MM.1S (cell line): ENCODE measurements around the gene IZUMO1R.

ENCODE experiments used
- DNase-seq: peaks from one replicate; pipeline ENCODE4 v3.0.0-alpha.2; 2015
- H2AFZ ChIP-seq: fragments of 300-600 bp; sonication (generic); 2 replicates; pipeline ENCODE4 v1.6.0; 2016; ENCODE audit warnings: antibody characterized with exemption, low read length
- H3F3A ChIP-seq: fragments of 300-600 bp; sonication (generic); 2 replicates; pipeline ENCODE4 v1.6.1; 2016; ENCODE audit warnings: mild to moderate bottlenecking, antibody characterized with exemption, low read length, moderate library complexity, mixed read lengths; ENCODE audit not compliant: insufficient read depth
- H3K27ac ChIP-seq: fragments of 300-600 bp; sonication (generic); 2 replicates; pipeline ENCODE4 v1.5.1; 2016; ENCODE audit warnings: mild to moderate bottlenecking, low read length
- H3K27me3 ChIP-seq: fragments of 300-600 bp; sonication (generic); replicated peaks from 2 replicates; pipeline ENCODE4 v1.6.0; 2016; ENCODE audit warnings: low read length; ENCODE audit not compliant: insufficient read depth
- H3K36me3 ChIP-seq: fragments of 300-600 bp; sonication (generic); replicated peaks from 2 replicates; pipeline ENCODE4 v1.6.1; 2016; ENCODE audit warnings: mild to moderate bottlenecking, low read length, mixed read lengths; ENCODE audit not compliant: insufficient read depth
- H3K4me1 ChIP-seq: fragments of 300-600 bp; sonication (generic); 2 replicates; pipeline ENCODE4 v1.6.1; 2016; ENCODE audit warnings: low read length, mixed read lengths
- H3K4me2 ChIP-seq: fragments of 300-600 bp; sonication (generic); 2 replicates; pipeline ENCODE4 v1.6.0; 2016; ENCODE audit warnings: low read depth, low read length
- H3K4me3 ChIP-seq: fragments of 300-600 bp; sonication (generic); 2 replicates; pipeline ENCODE4 v1.5.1; 2016; ENCODE audit warnings: low read length, mixed read lengths
- H3K79me2 ChIP-seq: fragments of 300-600 bp; sonication (generic); 2 replicates; pipeline ENCODE4 v1.6.1; 2016; ENCODE audit warnings: mixed run types, low read length, mixed read lengths
- H3K9ac ChIP-seq: fragments of 300-600 bp; sonication (generic); 2 replicates; pipeline ENCODE4 v1.6.1; 2016; ENCODE audit warnings: low read length, mixed read lengths
- H3K9me2 ChIP-seq: fragments of 300-600 bp; sonication (generic); replicated peaks from 2 replicates; pipeline ENCODE4 v1.6.1; 2016; ENCODE audit warnings: mild to moderate bottlenecking, low read length, mixed read lengths; ENCODE audit not compliant: insufficient read depth
- H3K9me3 ChIP-seq: fragments of 300-600 bp; sonication (generic); replicated peaks from 2 replicates; pipeline ENCODE4 v1.6.1; 2016; ENCODE audit warnings: mild to moderate bottlenecking, low read length, mixed read lengths; ENCODE audit not compliant: insufficient read depth
- H4K20me1 ChIP-seq: fragments of 300-600 bp; sonication (generic); 2 replicates; pipeline ENCODE4 v1.6.1; 2016; ENCODE audit warnings: mild to moderate bottlenecking, low read length, moderate library complexity, mixed read lengths; ENCODE audit not compliant: insufficient read depth
- EZH2 ChIP-seq: fragments of 300-600 bp; sonication (generic); optimal IDR thresholded peaks from 2 replicates; pipeline ENCODE3; 2017; ENCODE audit warnings: low read depth, mild to moderate bottlenecking, antibody characterized with exemption, low read length, mixed read lengths
- EZH2phosphoT487 ChIP-seq: fragments of 300-600 bp; sonication (generic); IDR thresholded peaks from 2 replicates; pipeline ENCODE4 v1.6.1; 2018; ENCODE audit warnings: antibody characterized with exemption, low read length
- TF ChIP-seq, protein P1 (sequence below): fragments of 300-600 bp; sonication (generic); IDR thresholded peaks from 2 replicates; pipeline ENCODE4 v1.5.1; 2016; ENCODE audit warnings: antibody characterized with exemption, low read length, mixed read lengths

IZUMO1R gene

DNA sequence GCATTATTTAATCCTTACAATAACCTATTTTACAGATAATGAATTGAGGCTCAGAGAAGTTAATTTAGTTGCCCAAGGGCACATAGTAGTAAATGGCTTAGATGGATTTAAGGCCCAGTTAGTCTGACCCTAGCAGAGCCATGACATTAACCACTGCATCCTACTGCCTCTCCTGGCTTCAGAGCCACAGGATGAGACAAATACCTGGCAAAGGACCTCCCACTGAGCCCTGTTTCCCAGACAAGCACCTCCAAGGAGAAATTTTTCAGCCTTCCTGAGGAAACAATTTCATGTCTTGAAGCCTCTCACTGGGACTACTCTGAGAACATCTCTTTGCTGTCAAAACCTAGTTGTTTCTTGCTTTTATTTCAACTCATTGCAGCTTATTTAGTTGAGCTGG is 28.4 kb downstream of the IZUMO1R start:
- no peak overlapping the region for H3K4me2 ChIP-seq
- DNase-seq: no peak
- TF ChIP-seq EZH2phosphoT487 (no peak), EZH2 (no peak)
- TF ChIP-seq, protein P1, sequence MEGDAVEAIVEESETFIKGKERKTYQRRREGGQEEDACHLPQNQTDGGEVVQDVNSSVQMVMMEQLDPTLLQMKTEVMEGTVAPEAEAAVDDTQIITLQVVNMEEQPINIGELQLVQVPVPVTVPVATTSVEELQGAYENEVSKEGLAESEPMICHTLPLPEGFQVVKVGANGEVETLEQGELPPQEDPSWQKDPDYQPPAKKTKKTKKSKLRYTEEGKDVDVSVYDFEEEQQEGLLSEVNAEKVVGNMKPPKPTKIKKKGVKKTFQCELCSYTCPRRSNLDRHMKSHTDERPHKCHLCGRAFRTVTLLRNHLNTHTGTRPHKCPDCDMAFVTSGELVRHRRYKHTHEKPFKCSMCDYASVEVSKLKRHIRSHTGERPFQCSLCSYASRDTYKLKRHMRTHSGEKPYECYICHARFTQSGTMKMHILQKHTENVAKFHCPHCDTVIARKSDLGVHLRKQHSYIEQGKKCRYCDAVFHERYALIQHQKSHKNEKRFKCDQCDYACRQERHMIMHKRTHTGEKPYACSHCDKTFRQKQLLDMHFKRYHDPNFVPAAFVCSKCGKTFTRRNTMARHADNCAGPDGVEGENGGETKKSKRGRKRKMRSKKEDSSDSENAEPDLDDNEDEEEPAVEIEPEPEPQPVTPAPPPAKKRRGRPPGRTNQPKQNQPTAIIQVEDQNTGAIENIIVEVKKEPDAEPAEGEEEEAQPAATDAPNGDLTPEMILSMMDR: no peak
- no peaks in the 10 kb centered on the region for H3K79me2 ChIP-seq
- no peaks in the 10 kb centered on the region for H3K27me3 ChIP-seq
- H3F3A ChIP-seq: no peaks in the 10 kb centered on the region
- H3K36me3 ChIP-seq: no peaks in the 10 kb centered on the region
- H3K9me2 ChIP-seq: no peaks in the 10 kb centered on the region
- H3K27ac ChIP-seq: no peak overlapping the region
- no peaks in the 10 kb centered on the region for H3K9me3 ChIP-seq
- H3K9ac ChIP-seq: no peak overlapping the region
- H2AFZ ChIP-seq: no peak overlapping the region
- H3K4me1 ChIP-seq: no peaks in the 10 kb centered on the region
- no peaks in the 10 kb centered on the region for H4K20me1 ChIP-seq
- no peak overlapping the region for H3K4me3 ChIP-seq

DNA sequence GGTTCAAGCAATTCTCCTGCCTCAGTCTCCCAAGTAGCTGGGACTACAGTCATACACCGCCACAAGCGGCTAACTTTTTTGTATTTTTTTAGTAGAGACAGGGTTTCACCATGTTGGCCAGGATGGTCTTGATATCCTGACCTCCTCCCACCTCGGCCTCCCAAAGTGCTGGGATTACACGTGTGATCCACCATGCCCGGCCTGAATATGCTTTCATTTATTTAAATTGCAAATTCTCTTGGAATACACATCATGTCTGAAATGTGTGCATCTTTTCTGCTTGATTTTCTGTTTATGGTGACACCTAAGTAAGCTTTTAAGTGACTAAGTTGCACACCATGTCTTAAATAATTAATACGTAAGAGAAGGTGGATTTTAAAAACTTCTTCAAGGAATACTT is 31.7 kb downstream of the IZUMO1R start:
- no peak overlapping the region for H3K4me3 ChIP-seq
- no peaks in the 10 kb centered on the region for H3K79me2 ChIP-seq
- no peaks in the 10 kb centered on the region for H3K36me3 ChIP-seq
- H3K27me3 ChIP-seq: no peaks in the 10 kb centered on the region
- H3K9ac ChIP-seq: no peak overlapping the region
- H4K20me1 ChIP-seq: no peaks in the 10 kb centered on the region
- H3F3A ChIP-seq: no peaks in the 10 kb centered on the region
- no peaks in the 10 kb centered on the region for H3K9me2 ChIP-seq
- H3K4me1 ChIP-seq: no peaks in the 10 kb centered on the region
- DNase-seq: no peak
- H3K4me2 ChIP-seq: no peak overlapping the region
- no peak overlapping the region for H3K27ac ChIP-seq
- no peak overlapping the region for H2AFZ ChIP-seq
- no peaks in the 10 kb centered on the region for H3K9me3 ChIP-seq
- no peak for TF ChIP-seq EZH2

DNA sequence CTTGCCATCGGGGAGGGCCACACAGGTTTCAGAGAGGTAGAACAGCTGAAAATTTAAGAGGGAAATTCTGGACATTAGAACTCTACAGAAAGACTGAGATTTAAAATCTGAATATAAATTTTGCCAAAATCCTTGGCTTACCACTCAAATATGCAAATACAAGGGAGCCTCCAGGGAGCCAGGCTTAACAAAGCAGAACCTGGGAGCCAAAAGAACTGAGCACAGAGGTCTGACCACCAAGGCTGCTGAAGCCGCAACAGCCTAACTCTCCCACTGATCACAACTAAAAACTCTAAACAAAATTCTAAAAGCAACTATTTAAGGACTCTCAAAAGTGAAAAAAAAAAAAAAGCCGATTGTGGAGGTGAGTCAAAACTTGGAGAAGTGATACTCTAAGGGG is 34.3 kb downstream of the IZUMO1R start:
- Histone ChIP-seq H3K79me2 (no peaks in the 10 kb centered on the region), H4K20me1 (no peaks in the 10 kb centered on the region), H3K4me1 (no peaks in the 10 kb centered on the region), H3K4me3 (no peak overlapping the region), H3K4me2 (no peak overlapping the region), H3F3A (no peaks in the 10 kb centered on the region), H3K9ac (no peak overlapping the region), H3K9me2 (no peaks in the 10 kb centered on the region), H3K36me3 (no peaks in the 10 kb centered on the region), H3K27me3 (no peaks in the 10 kb centered on the region), H2AFZ (no peak overlapping the region), H3K9me3 (no peaks in the 10 kb centered on the region), H3K27ac (no peak overlapping the region)
- DNase-seq: no peak
- TF ChIP-seq EZH2 (no peak), EZH2phosphoT487 (no peak)
- TF ChIP-seq, protein P1: no peak

DNA sequence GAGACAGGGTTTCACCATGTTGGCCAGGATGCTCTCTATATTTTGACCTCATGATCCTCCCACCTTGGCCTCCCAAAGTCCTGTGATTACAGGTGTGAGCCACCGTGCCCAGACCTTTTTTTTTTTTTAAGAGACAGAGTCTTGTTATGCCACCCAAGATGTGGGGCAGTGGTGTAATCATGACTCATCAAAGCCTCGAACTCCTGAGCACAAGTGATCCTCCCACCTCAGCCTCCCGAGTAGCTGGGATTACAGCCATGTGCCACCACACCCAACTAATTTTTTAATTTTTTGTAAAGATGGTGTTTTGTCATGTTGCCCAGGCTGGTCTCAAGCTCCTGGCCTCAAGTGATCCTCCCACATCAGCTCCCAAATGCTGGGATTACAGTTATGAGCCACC is 37.9 kb downstream of the IZUMO1R start:
- H3F3A ChIP-seq: no peaks in the 10 kb centered on the region
- H3K4me3 ChIP-seq: no peak overlapping the region
- no peaks in the 10 kb centered on the region for H3K36me3 ChIP-seq
- H3K9ac ChIP-seq: no peak overlapping the region
- no peak overlapping the region for H3K4me2 ChIP-seq
- no peaks in the 10 kb centered on the region for H3K4me1 ChIP-seq
- no peaks in the 10 kb centered on the region for H3K27me3 ChIP-seq
- no peak overlapping the region for H3K27ac ChIP-seq
- H3K9me3 ChIP-seq: no peaks in the 10 kb centered on the region
- no peaks in the 10 kb centered on the region for H4K20me1 ChIP-seq
- H3K9me2 ChIP-seq: no peaks in the 10 kb centered on the region
- no peak overlapping the region for H2AFZ ChIP-seq
- no peak for DNase-seq
- TF ChIP-seq EZH2phosphoT487 (no peak), EZH2 (no peak)
- TF ChIP-seq, protein P1: no peak
- no peaks in the 10 kb centered on the region for H3K79me2 ChIP-seq
